Right hindlimb (tissue), 1 donor: ENCODE results near the gene PPFIBP1.
A peak's percentile ranks its signal among the peaks of the same experiment; 100 is the strongest.

ENCODE experiments used
- DNase-seq: peaks from one replicate; pipeline ENCODE4 v3.0.0-alpha.2; 2018

PPFIBP1 gene

DNA sequence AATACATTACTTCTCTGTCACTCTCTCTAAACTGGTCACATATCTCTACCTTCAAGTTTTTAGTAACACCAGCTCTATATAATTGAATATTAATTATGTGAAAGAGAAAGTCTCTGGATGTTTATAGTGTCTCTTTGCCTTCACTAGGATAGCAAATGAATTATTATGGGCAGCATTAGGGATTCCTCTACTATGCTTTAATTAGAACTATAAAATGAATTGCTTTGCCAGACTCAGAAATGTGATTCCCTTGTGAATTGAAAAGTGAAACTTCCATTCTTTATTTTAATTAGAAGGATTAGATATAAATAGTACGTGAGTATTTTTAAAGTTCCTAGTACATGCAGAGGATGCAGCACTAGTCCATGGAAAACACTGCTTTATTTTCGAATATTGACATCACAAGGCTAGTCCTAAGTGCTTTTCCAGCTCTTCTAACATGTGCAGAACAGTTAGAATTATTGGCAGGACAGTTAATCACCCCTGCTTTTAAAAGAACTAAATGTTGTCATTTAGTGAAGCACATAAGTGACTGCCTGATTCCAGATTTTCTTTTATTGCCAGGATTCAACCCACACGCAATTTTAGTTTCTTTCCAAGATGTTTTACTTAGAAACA, 149.2 kb downstream of the PPFIBP1 start:
- no peak for DNase-seq

GRCh38 chr12:27674989-27675388, 151.0 kb downstream of the PPFIBP1 start:
- DNase-seq: no peak

GRCh38 chr12:27680619-27681018, 156.6 kb downstream of the PPFIBP1 start:
- DNase-seq: no peak

- DNase-seq: no peak
These were observed 158.5 kb downstream of the PPFIBP1 start for GRCh38 chr12:27682534-27682933.

- DNase-seq: no peak
These were observed 161.3 kb downstream of the PPFIBP1 start for GRCh38 chr12:27685274-27685673.

- no peak for DNase-seq
These were observed 162.1 kb downstream of the PPFIBP1 start for GRCh38 chr12:27686147-27686546.

GRCh38 chr12:27688671-27689070, 164.7 kb downstream of the PPFIBP1 start:
- DNase-seq: no peak

GRCh38 chr12:27689558-27690180, 165.7 kb downstream of the PPFIBP1 start:
- no peak for DNase-seq

DNA sequence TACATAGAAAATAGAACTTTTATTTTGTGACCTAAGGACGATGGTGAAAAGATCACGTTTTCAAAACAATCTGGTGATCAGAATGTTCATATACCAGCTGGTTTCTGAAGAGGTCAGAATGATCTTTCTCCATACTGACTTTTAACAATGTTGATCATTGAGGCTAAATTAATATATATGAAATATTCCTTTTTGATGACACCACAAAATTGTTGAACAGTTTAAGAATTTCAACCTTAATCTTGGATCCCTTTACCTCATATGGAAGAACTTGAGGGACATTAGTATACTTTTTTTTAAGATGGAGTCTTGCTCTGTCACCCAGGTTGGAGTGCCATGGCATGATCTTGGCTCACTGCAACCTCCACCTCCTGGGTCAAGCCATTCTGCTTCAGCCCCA, 169.4 kb downstream of the PPFIBP1 start:
- no peak for DNase-seq

DNA sequence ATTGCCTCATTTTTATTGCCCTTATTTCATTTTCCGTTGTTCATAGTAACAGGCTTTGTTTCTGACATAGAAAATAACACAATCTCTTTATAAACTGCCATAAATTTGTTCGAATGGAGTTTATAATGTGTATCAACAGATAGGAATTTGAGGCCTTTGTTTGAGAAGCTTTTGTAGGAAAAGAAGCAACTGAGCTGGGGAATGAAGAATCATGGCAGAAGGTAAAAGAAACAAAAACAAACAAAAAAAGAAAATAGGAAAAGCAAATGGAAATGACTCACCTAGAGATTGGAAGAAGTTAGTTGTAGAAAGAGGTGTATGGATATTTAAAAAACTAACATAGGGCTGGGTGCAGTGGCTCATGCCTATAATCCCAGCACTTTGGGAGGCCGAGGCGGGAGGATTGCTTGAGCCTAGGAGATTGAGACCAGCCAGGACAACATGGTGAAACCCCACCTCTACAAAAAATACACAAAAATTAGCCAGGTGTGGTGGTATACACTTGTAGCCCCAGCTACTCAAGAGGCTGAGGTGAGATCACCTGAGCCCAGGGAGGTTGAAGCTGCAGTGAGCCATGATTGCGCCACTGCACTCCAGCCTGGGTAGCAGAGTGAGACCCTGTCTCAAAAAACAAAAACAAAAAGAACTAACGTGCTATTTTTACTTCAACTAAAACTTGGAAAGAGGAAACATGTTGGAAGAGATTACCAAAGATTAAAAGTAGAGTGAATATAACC, 171.7 kb downstream of the PPFIBP1 start:
- DNase-seq: no peak

- no peak for DNase-seq
These were observed 172.3 kb downstream of the PPFIBP1 start, which contains the start of gene REP15 for GRCh38 chr12:27696293-27696652. REP15 (plus strand) TSS chr12:27696447; CDS start chr12:27696563, 116 bp downstream.

DNA sequence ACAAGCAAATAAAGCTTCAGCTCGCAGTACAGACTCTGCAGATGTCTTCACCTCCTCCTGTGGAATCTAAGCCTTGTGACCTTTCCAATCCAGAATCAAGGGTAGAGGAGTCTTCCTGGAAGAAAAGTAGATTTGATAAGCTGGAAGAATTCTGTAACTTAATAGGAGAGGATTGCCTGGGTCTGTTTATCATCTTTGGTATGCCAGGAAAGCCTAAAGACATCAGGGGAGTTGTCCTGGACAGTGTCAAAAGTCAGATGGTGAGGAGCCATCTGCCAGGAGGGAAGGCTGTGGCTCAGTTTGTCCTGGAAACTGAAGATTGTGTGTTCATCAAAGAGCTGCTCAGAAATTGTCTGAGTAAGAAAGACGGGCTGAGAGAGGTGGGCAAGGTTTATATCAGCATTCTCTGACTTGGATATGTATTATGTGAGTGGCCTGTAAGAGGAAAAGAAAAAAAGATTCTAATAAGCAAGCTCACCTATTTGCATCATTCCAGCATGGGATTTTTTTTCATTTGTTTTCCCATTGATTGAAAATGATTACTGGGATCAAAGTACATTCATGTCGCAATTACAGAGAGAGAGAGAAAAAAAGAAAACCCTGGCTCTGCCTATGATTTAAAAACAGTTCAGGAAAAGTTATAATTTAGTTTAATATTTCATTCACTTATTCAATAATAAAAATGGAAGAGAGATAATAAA, 173.0 kb downstream of the PPFIBP1 start:
- no peak for DNase-seq

- peak; percentile 69 for DNase-seq
These were observed 179.9 kb downstream of the PPFIBP1 start for GRCh38 chr12:27703720-27704452.

DNA sequence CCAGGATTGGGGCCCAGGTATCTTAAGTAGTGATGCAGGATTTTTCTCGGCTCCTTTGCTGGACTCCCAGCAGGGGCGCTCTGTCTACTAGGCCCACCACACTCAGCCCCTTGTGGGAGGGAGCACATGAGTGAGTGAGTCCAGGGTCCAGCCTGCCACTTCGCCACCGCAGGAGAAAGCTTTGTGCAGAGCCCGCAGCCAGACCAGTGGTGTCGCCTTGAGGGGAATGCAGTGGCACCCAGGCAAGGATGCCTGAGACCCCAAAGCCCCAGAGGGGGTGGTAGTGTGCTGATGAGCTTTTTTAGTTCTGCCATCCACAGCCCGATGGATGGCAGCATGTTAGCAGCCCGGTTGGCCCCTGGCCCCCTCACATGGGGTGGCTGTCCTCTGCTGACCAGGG, 181.3 kb downstream of the PPFIBP1 start:
- DNase-seq: no peak

DNA sequence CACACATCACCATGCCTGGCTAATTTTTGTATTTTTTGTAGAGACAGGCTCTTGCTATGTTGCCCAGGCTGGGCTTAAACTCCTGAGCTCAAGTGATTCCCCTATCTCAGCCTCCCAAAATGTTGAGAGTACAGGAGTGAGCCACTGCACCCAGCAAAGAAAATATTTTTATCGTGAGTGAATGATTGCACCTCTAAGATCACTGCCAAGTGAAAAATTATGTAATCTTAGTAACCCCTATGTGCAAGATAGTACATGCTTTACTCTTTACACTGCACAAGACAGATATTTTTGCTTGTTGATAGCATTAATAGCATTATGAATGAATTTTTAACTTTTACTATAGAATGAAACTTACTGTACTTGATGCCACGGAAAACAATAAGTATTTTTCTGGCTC, 183.2 kb downstream of the PPFIBP1 start:
- DNase-seq: no peak

GRCh38 chr12:27709212-27709931, 185.4 kb downstream of the PPFIBP1 start:
- no peak for DNase-seq

GRCh38 chr12:27709932-27710591, 186.1 kb downstream of the PPFIBP1 start:
- DNase-seq: no peak

- peak; percentile 95 for DNase-seq
These were observed 186.7 kb downstream of the PPFIBP1 start, which contains the start of gene MRPS35 for GRCh38 chr12:27710592-27711316. MRPS35 (plus strand) TSS chr12:27710832; CDS start chr12:27710844, 12 bp downstream.

DNA sequence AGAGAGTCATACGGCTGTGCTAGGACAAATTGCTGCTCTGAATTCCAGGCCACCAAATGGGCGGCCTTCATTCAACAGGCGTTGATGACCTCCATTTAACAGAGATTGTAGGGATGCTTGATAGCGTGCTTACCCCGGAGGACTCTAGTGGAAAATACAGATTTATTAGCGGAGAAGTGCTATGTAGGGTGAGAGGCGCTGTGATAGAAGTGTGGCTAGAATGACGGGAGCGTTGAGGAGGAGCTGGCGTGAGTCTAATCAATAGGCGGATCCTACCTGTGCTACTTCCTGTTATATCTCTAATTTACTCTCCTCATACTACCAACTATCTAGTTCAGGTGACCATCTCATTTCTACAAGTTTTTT, 187.3 kb downstream of the PPFIBP1 start:
- no peak for DNase-seq

DNA sequence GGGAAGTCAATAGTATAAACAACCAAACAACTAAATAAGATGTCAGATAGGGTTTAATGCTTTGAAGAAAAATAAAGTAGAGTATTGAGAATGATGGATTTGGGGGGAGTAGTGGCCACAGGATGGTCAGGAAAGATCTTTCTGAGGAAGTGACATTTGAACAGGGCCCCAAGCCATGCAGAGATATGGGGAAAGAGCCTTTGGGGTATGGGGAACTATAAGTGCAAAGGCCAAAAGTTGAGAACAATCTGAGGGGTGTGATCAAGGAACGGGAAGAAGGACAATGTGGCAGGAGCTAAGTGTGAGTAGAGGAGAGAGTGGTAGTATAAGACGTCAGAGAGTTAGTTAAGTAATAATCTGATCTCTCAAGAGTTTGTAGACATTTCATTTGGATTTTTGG, 188.0 kb downstream of the PPFIBP1 start:
- no peak for DNase-seq

- no peak for DNase-seq
These were observed 199.2 kb downstream of the PPFIBP1 start for GRCh38 chr12:27723212-27723611.
